ENCODE results near the gene HEPHL1. TPM values are rescaled to one million over a fixed set of nuclear protein-coding genes. Genes with fewer than 3 reads are reported as not detected.
"Not testable (repeated sequence)": the region's sequence is repeated elsewhere in the genome, so short reads cannot be mapped to it uniquely, and the experiment has no call there.

Gene HEPHL1

DNA sequence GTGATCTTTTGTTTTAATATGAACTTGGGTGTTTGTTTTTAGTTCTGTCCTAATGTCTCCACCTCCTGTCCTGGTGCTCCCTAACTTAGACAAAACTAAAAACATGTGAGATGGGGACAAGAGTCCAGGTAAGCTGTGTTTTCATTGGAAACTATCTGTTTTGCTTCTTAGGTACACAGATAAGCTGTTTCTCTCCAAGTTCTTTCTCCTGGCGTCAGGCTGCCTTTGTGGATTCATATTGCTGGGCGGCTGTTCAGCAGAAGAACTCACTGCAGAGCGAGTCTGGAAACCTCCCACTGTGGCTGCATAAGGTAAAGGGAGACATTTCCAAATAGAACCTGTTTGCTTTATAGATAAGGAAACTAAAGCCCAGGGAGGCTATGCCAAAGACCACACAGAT is 132.2 kb downstream of the HEPHL1 start:
- no peak overlapping the region for H3K4me3 ChIP-seq (ENCODE audit: low read length)
- no peaks in the 10 kb centered on the region for H3K27me3 ChIP-seq (ENCODE audit: control insufficient read depth, insufficient read depth, low read length)
- no peaks in the 10 kb centered on the region for H3K9me3 ChIP-seq (replicated peaks; ENCODE audit: low read length)
- no peaks in the 10 kb centered on the region for H3K36me3 ChIP-seq (ENCODE audit: insufficient read depth, low read length)
- no peak overlapping the region for H3K9ac ChIP-seq (ENCODE audit: low read depth, low read length)
- H3K4me2 ChIP-seq (ENCODE audit: low read length): no peak overlapping the region
- peaks cover 41% of the 10 kb centered on the region for H3K4me1 ChIP-seq (ENCODE audit: control insufficient read depth, insufficient read depth, low read length)

GRCh38 chr11:94154095-94154856 is 133.1 kb downstream of the HEPHL1 start:
- H3K27me3 ChIP-seq (ENCODE audit: control insufficient read depth, insufficient read depth, low read length): no peaks in the 10 kb centered on the region
- H3K36me3 ChIP-seq (ENCODE audit: insufficient read depth, low read length): no peaks in the 10 kb centered on the region
- no peak overlapping the region for H3K4me2 ChIP-seq (ENCODE audit: low read length)
- H3K9me3 ChIP-seq (replicated peaks; ENCODE audit: low read length): no peaks in the 10 kb centered on the region
- no peak overlapping the region for H3K9ac ChIP-seq (ENCODE audit: low read depth, low read length)
- H3K4me3 ChIP-seq (ENCODE audit: low read length): no peak overlapping the region
- H3K4me1 ChIP-seq (ENCODE audit: control insufficient read depth, insufficient read depth, low read length): peaks cover 34% of the 10 kb centered on the region

- H3K4me2 ChIP-seq (ENCODE audit: low read length): not testable (repeated sequence)
Measured at GRCh38 chr11:94157339-94157738, 136.2 kb downstream of the HEPHL1 start.

More at GRCh38 chr11:94157339-94157738, 136.2 kb downstream of the HEPHL1 start:
- not testable (repeated sequence) for H3K9me3 ChIP-seq (replicated peaks; ENCODE audit: low read length); H3K4me3 ChIP-seq (ENCODE audit: low read length); H3K9ac ChIP-seq (ENCODE audit: low read depth, low read length); H3K36me3 ChIP-seq (ENCODE audit: insufficient read depth, low read length); H3K4me1 ChIP-seq (ENCODE audit: control insufficient read depth, insufficient read depth, low read length); H3K27me3 ChIP-seq (ENCODE audit: control insufficient read depth, insufficient read depth, low read length)

Small RNAs within 50 kb of the gene (small RNA-seq; reads per million reads assigned to genes)
- not detected for gene AP002795.1

All from skeletal muscle satellite cell (primary cell).